ENCODE data around the gene DLG2.

The DLG2 gene

GRCh38 chr11:85485902-85486301 lies 141.2 kb downstream of the DLG2 start:
- no peak overlapping the region for H3K4me3 ChIP-seq (ENCODE audit: low read depth, low read length)
- no peak for DNase-seq (ENCODE audit: low read depth)
- no peak for TF ChIP-seq CTCF (conservative IDR thresholded peaks at IDR 0.05; ENCODE audit: low read depth, low read length)

GRCh38 chr11:85483861-85484260 lies 143.3 kb downstream of the DLG2 start:
- TF ChIP-seq CTCF (conservative IDR thresholded peaks at IDR 0.05; ENCODE audit: low read depth, low read length), result no peak
- no peak overlapping the region for H3K4me3 ChIP-seq (ENCODE audit: low read depth, low read length)
- no peak for DNase-seq (ENCODE audit: low read depth)

GRCh38 chr11:85481862-85482261 lies 145.3 kb downstream of the DLG2 start:
- no peak for TF ChIP-seq CTCF (conservative IDR thresholded peaks at IDR 0.05; ENCODE audit: low read depth, low read length)
- no peak overlapping the region for H3K4me3 ChIP-seq (ENCODE audit: low read depth, low read length)
- DNase-seq (ENCODE audit: low read depth), result no peak

GRCh38 chr11:85475660-85476517 lies 151.3 kb downstream of the DLG2 start:
- H3K4me3 ChIP-seq (ENCODE audit: low read depth, low read length), result no peak overlapping the region
- no peak for DNase-seq (ENCODE audit: low read depth)
- TF ChIP-seq CTCF (conservative IDR thresholded peaks at IDR 0.05; ENCODE audit: low read depth, low read length), result no peak

GRCh38 chr11:85472953-85473352 lies 154.2 kb downstream of the DLG2 start:
- no peak for DNase-seq (ENCODE audit: low read depth)
- no peak for TF ChIP-seq CTCF (conservative IDR thresholded peaks at IDR 0.05; ENCODE audit: low read depth, low read length)
- no peak overlapping the region for H3K4me3 ChIP-seq (ENCODE audit: low read depth, low read length)

GRCh38 chr11:85464283-85464682 lies 162.9 kb downstream of the DLG2 start:
- no peak for TF ChIP-seq CTCF (conservative IDR thresholded peaks at IDR 0.05; ENCODE audit: low read depth, low read length)
- no peak for DNase-seq (ENCODE audit: low read depth)
- no peak overlapping the region for H3K4me3 ChIP-seq (ENCODE audit: low read depth, low read length)

GRCh38 chr11:85459304-85459703 lies 167.8 kb downstream of the DLG2 start:
- TF ChIP-seq CTCF (conservative IDR thresholded peaks at IDR 0.05; ENCODE audit: low read depth, low read length), result no peak
- no peak overlapping the region for H3K4me3 ChIP-seq (ENCODE audit: low read depth, low read length)
- no peak for DNase-seq (ENCODE audit: low read depth)

Measured in choroid plexus epithelial cell (primary cell).